K562 (cell line): Measurements from ENCODE around the gene TIAL1. TPM values are rescaled to one million over a fixed set of nuclear protein-coding genes. Genes with fewer than 3 reads are reported as not detected.
A peak's percentile ranks its signal among the peaks of the same experiment; 100 is the strongest.

Experiments
- ATAC-seq: fragments of 200-7000 bp; cut with Tn5 transposase; 3 replicates; pipeline ENCODE4 v1.9.1; 2020; ENCODE audit warnings: moderate library complexity
- BruUV-seq: library from RNA; stranded (reverse); fragments of 400-500 nt; replicated peaks from 2 replicates; lab custom pipeline; 2021; lab: Mats Ljungman, UMichigan
- CTCF ChIA-PET: fragments of 300-600 bp; formaldehyde crosslinking; extraction: SDS; loops from one replicate; lab custom pipeline; 2021; ENCODE audit warnings: low intra/inter-chr PET ratio; lab: Yijun Ruan, JAX
- POLR2A ChIA-PET: fragments of 300-600, 350-650 bp; sonication (Branson Sonifier 250); formaldehyde crosslinking; extraction: SDS; loops from one replicate; lab custom pipeline; 2021; ENCODE audit warnings: antibody characterized with exemption, inconsistent platforms; lab: Yijun Ruan, JAX
- DNase-seq, 4 experiments: peaks; one replicate each; pipeline versions ENCODE4 v3.0.0 to v3.0.0-alpha.2; 2011 to 2018; ENCODE audit warnings: low spot score in 3 of 4, mixed read lengths in 3 of 4; ENCODE audit errors: extremely low read depth in 1 of 4
- FAIRE-seq: peaks from 2 replicates; lab custom pipeline; 2011; peaks lifted over from hg19 to GRCh38; lab: Jason Lieb, UNC
- H2AFZ ChIP-seq: 2 replicates; pipeline ENCODE4 v1.6.0; 2011; ENCODE audit warnings: low read depth, low read length, control low read depth, inconsistent platforms
- H3K27ac ChIP-seq: fragments of 200-600 bp; 3 replicates; pipeline ENCODE4 v1.8.0; 2011; ENCODE audit warnings: low read depth, mild to moderate bottlenecking, control low read depth, inconsistent platforms, low read length, moderate library complexity, mixed read lengths; ENCODE audit errors: extremely low read depth
- H3K27me3 ChIP-seq, 2 experiments: fragments of 300-600 bp in 1 of 2; 2 replicates in 1 of 2; 3 replicates in 1 of 2; pipeline versions ENCODE4 v1.6.0 to v1.8.0; 2011; ENCODE audit warnings: inconsistent platforms in 2 of 2, low read length in 2 of 2, mild to moderate bottlenecking in 1 of 2, mixed read lengths in 1 of 2, moderate library complexity in 1 of 2; ENCODE audit not compliant: control insufficient read depth in 2 of 2, insufficient read depth in 2 of 2
- H3K36me3 ChIP-seq: fragments of 300-600 bp; 3 replicates; pipeline ENCODE4 v1.8.0; 2011; ENCODE audit warnings: mild to moderate bottlenecking, low read length, inconsistent platforms; ENCODE audit not compliant: control insufficient read depth, insufficient read depth
- H3K4me1 ChIP-seq, 2 experiments: fragments of 200-600 bp in 1 of 2; replicated peaks in 1 of 2; 2 replicates in 1 of 2; 3 replicates in 1 of 2; pipeline versions ENCODE4 v1.5.1 to v1.8.0; 2011; ENCODE audit warnings: inconsistent platforms in 2 of 2, low read length in 2 of 2, mild to moderate bottlenecking in 1 of 2, mixed read lengths in 1 of 2, moderate library complexity in 1 of 2; ENCODE audit not compliant: control insufficient read depth in 2 of 2, insufficient read depth in 2 of 2
- H3K4me2 ChIP-seq: 2 replicates; pipeline ENCODE4 v1.6.1; 2011; ENCODE audit warnings: low read length, control low read depth, inconsistent platforms, mixed read lengths; ENCODE audit not compliant: insufficient read depth
- H3K4me3 ChIP-seq: fragments of 200-600 bp; sonication (generic), shearing (Covaris generic); 2 replicates; pipeline ENCODE4 v1.5.1; 2016; ENCODE audit warnings: control low read depth, inconsistent platforms
- H3K79me2 ChIP-seq: fragments of 200-600 bp; 3 replicates; pipeline ENCODE4 v1.8.0; 2011; ENCODE audit warnings: low read length, inconsistent platforms; ENCODE audit not compliant: control insufficient read depth, insufficient read depth
- H3K9ac ChIP-seq, 2 experiments: 2 replicates each; pipeline versions ENCODE4 v1.6.0 to v1.6.1; 2011; ENCODE audit warnings: low read depth in 2 of 2, low read length in 2 of 2, control low read depth in 1 of 2, inconsistent platforms in 1 of 2, mild to moderate bottlenecking in 1 of 2, mixed read lengths in 1 of 2; ENCODE audit not compliant: insufficient read depth in 1 of 2
- H3K9me1 ChIP-seq: one replicate; pipeline ENCODE4 v1.6.0; 2011; ENCODE audit warnings: inconsistent platforms, mild to moderate bottlenecking, low read length, moderate library complexity; ENCODE audit not compliant: control insufficient read depth, insufficient read depth
- H3K9me3 ChIP-seq: replicated peaks from 2 replicates; pipeline ENCODE4 v1.5.1; 2011; ENCODE audit warnings: low read depth, low read length, inconsistent platforms; ENCODE audit not compliant: control insufficient read depth, insufficient read depth
- H4K20me1 ChIP-seq: replicated peaks from 2 replicates; pipeline ENCODE4 v1.6.1; 2011; ENCODE audit warnings: low read length, inconsistent platforms, mixed read lengths; ENCODE audit not compliant: control insufficient read depth, insufficient read depth
- GATA2 ChIP-seq: sonication (generic); formaldehyde crosslinking; IDR thresholded peaks from 2 replicates; pipeline ENCODE4 v1.4.0; 2020; ENCODE audit warnings: mild to moderate bottlenecking, missing genetic modification reagents
- L3MBTL2 ChIP-seq: fragments of 450-650 bp; IDR thresholded peaks from 2 replicates; pipeline ENCODE4 v1.6.1; 2016; ENCODE audit warnings: mild to moderate bottlenecking, moderate library complexity
- POLR2B ChIP-seq: fragments of 450-650 bp; IDR thresholded peaks from 2 replicates; pipeline ENCODE4 v1.6.1; 2018; ENCODE audit warnings: low read depth; ENCODE audit not compliant: partially characterized antibody
- RBFOX2 ChIP-seq: fragments of 200-400 bp; formaldehyde crosslinking; IDR thresholded peaks from 2 replicates; pipeline ENCODE4 v1.6.1; 2017; ENCODE audit warnings: low read depth, mild to moderate bottlenecking, low read length, moderate library complexity
- SAP30 ChIP-seq: fragments of 200-600 bp; sonication (generic); IDR thresholded peaks from 2 replicates; pipeline ENCODE4 v1.6.1; 2012; ENCODE audit warnings: borderline replicate concordance, low read depth, mild to moderate bottlenecking, moderate library complexity, low read length, control low read depth, inconsistent platforms; ENCODE audit not compliant: insufficient read depth, poor library complexity, severe bottlenecking
- SFPQ ChIP-seq: fragments of 200-400 bp; formaldehyde crosslinking; IDR thresholded peaks from 2 replicates; pipeline ENCODE4 v1.6.1; 2017; ENCODE audit warnings: mild to moderate bottlenecking, low read depth, low read length, moderate library complexity
- SREBF1 ChIP-seq: fragments of 150-350 bp; IDR thresholded peaks from 2 replicates; pipeline ENCODE4 v1.6.1; 2014; ENCODE audit warnings: antibody characterized with exemption, low read depth, low read length, borderline replicate concordance
- SRSF3 ChIP-seq: fragments of 200-400 bp; formaldehyde crosslinking; IDR thresholded peaks from 2 replicates; pipeline ENCODE4 v1.6.1; 2016; ENCODE audit warnings: mild to moderate bottlenecking, low read length, moderate library complexity; ENCODE audit not compliant: insufficient read depth
- ZNF174 ChIP-seq: fragments of 250-450 bp; sonication (Bioruptor Pico); IDR thresholded peaks from 2 replicates; pipeline ENCODE4 v1.4.0; 2020; ENCODE audit warnings: mild to moderate bottlenecking
- WGBS: fragments of 100-300 bp; shearing (Covaris generic); methylation state at CpG from one replicate; pipeline ENCODE4 v1.1.6; 2016; ENCODE audit warnings: low coverage, mixed read lengths; ENCODE audit not compliant: insufficient coverage; ENCODE audit errors: missing lambda C conversion rate; 5-methylcytosine and 5-hydroxymethylcytosine counted together
- in situ Hi-C: fragments of 300-500 bp; cut with MboI; formaldehyde crosslinking; loops from 4 replicates; pipeline ENCODE4 v1.15.0; 2018; ENCODE audit warnings: inconsistent platforms, mixed read lengths
- intact Hi-C: fragments of 100-400 bp; cut with micrococcal nuclease; formaldehyde crosslinking; loops from 2 replicates; pipeline ENCODE4 v1.14.2; 2022
- polyA plus RNA-seq, 8 experiments: library from polyadenylated mRNA; depleted of rRNA in 4 of 8; stranded (reverse) in 5 of 8; unstranded in 3 of 8; fragments of >200 nt; fragmentation: Nextera tagmentation in 2 of 8; fragmentation: Illumina TruSeq in 1 of 8; extraction: Ambion mirVana in 2 of 8; extraction: Trizol in 1 of 8; gene quantifications; 2 replicates each; pipeline versions ENCODE4 v1.2.1 to v1.2.3, GENCODE V29; 2011 to 2014; ENCODE audit warnings: inconsistent platforms in 1 of 8, missing spikeins in 1 of 8
- total RNA-seq, 7 experiments: library from RNA; depleted of rRNA in 6 of 7; stranded (reverse); fragments of >200 nt in 6 of 7; fragmentation: Illumina TruSeq in 2 of 7; extraction: Trizol in 2 of 7; gene quantifications; 2 replicates each; pipeline versions ENCODE4 v1.2.1 to v1.2.3, GENCODE V29; 2011 to 2021; ENCODE audit warnings: low replicate concordance in 1 of 7
- TF ChIP-seq, protein P1 (sequence below): fragments of 250-450 bp; sonication (Bioruptor Pico); IDR thresholded peaks from 2 replicates; pipeline ENCODE4 v1.4.0; 2020
- TF ChIP-seq, protein P2 (sequence below): IDR thresholded peaks from 2 replicates; pipeline ENCODE4 v1.6.1; 2016; ENCODE audit warnings: missing genetic modification characterization, missing compliant biosample characterization

The TIAL1 gene
- total and polyA plus RNA-seq, 9 of the 15 experiments (the other 6 are each of a cell fraction or from before 2014, with no cell fraction given), result 22.5 to 126 (median 58.2) TPM

- peaks cover 85% of the 10 kb centered on the region for H3K79me2 ChIP-seq
- in situ Hi-C loops, result no loop called here
- no peak for DNase-seq
- no peak for TF ChIP-seq GATA2 (CRISPR knock-in tag)
- TF ChIP-seq RBFOX2, result no peak
- TF ChIP-seq ZNF174 (CRISPR knock-in tag), result no peak
- TF ChIP-seq, protein P1, sequence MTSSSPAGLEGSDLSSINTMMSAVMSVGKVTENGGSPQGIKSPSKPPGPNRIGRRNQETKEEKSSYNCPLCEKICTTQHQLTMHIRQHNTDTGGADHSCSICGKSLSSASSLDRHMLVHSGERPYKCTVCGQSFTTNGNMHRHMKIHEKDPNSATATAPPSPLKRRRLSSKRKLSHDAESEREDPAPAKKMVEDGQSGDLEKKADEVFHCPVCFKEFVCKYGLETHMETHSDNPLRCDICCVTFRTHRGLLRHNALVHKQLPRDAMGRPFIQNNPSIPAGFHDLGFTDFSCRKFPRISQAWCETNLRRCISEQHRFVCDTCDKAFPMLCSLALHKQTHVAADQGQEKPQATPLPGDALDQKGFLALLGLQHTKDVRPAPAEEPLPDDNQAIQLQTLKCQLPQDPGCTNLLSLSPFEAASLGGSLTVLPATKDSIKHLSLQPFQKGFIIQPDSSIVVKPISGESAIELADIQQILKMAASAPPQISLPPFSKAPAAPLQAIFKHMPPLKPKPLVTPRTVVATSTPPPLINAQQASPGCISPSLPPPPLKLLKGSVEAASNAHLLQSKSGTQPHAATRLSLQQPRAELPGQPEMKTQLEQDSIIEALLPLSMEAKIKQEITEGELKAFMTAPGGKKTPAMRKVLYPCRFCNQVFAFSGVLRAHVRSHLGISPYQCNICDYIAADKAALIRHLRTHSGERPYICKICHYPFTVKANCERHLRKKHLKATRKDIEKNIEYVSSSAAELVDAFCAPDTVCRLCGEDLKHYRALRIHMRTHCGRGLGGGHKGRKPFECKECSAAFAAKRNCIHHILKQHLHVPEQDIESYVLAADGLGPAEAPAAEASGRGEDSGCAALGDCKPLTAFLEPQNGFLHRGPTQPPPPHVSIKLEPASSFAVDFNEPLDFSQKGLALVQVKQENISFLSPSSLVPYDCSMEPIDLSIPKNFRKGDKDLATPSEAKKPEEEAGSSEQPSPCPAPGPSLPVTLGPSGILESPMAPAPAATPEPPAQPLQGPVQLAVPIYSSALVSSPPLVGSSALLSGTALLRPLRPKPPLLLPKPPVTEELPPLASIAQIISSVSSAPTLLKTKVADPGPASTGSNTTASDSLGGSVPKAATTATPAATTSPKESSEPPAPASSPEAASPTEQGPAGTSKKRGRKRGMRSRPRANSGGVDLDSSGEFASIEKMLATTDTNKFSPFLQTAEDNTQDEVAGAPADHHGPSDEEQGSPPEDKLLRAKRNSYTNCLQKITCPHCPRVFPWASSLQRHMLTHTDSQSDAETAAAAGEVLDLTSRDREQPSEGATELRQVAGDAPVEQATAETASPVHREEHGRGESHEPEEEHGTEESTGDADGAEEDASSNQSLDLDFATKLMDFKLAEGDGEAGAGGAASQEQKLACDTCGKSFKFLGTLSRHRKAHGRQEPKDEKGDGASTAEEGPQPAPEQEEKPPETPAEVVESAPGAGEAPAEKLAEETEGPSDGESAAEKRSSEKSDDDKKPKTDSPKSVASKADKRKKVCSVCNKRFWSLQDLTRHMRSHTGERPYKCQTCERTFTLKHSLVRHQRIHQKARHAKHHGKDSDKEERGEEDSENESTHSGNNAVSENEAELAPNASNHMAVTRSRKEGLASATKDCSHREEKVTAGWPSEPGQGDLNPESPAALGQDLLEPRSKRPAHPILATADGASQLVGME (CRISPR knock-in tag), result no peak
- TF ChIP-seq, protein P2, sequence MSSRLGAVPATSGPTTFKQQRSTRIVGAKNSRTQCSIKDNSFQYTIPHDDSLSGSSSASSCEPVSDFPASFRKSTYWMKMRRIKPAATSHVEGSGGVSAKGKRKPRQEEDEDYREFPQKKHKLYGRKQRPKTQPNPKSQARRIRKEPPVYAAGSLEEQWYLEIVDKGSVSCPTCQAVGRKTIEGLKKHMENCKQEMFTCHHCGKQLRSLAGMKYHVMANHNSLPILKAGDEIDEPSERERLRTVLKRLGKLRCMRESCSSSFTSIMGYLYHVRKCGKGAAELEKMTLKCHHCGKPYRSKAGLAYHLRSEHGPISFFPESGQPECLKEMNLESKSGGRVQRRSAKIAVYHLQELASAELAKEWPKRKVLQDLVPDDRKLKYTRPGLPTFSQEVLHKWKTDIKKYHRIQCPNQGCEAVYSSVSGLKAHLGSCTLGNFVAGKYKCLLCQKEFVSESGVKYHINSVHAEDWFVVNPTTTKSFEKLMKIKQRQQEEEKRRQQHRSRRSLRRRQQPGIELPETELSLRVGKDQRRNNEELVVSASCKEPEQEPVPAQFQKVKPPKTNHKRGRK, result no peak
- TF ChIP-seq SRSF3, result no peak
- TF ChIP-seq SAP30, result no peak
- TF ChIP-seq L3MBTL2, result no peak
- TF ChIP-seq POLR2B, result no peak
- TF ChIP-seq SFPQ, result no peak
- no peak for TF ChIP-seq SREBF1
Measured at GRCh38 chr10:119537953-119538630, 58.7 kb downstream of the TIAL1 start.

More at GRCh38 chr10:119537953-119538630, 58.7 kb downstream of the TIAL1 start:
- ChIA-PET POLR2A (interaction anchor here (0.7 to 1.7 kb wide), 5 partner anchors 8 to 93 kb away, joined by 3 to 5 read pairs (median 5); no protein-coding TSS in a partner anchor), CTCF (no interaction called here)
- Histone ChIP-seq H3K4me2 (peak overlapping the region; percentile 63), H3K27ac (peak overlapping the region; percentile 39), H3K4me3 (no peak overlapping the region; the same call in 1 of the 2 replicates), H3K27me3 (no peaks in the 10 kb centered on the region), H3K9me1 (peaks cover 2% of the 10 kb centered on the region), H3K36me3 (peaks cover 22% of the 10 kb centered on the region; the same call in 1 of the 3 replicates), H2AFZ (no peak overlapping the region), H3K9ac (peak overlapping the region; percentile 28 to 84; a peak in 2 of 4 replicates), H3K9me3 (no peaks in the 10 kb centered on the region), H4K20me1 (0 out of 2 replicates have a peak, but pooled peaks cover 5% of the 10 kb centered on the region), H3K4me1 (peaks cover 20 to 50% of the 10 kb centered on the region in 2 experiments)
- FAIRE-seq, result no peak
- BruUV-seq, result no TSS peak
- intact Hi-C loops, result loop anchor here (2.0 kb wide), 1 partner anchor 17 kb away; no protein-coding TSS in a partner anchor
- 25% methylated on average over 4 of the region's 5 CpGs for WGBS
- ATAC-seq, result no peak
